GM18511 (cell line): ENCODE data around the gene DSTYK.

ENCODE experiments used
- ATAC-seq: cut with Tn5 transposase; IDR thresholded peaks from one replicate; pipeline ENCODE4 v1.9.1; 2021; ENCODE audit warnings: mild to moderate bottlenecking, moderate library complexity; ENCODE audit not compliant: unreplicated experiment

The DSTYK gene, protein sequence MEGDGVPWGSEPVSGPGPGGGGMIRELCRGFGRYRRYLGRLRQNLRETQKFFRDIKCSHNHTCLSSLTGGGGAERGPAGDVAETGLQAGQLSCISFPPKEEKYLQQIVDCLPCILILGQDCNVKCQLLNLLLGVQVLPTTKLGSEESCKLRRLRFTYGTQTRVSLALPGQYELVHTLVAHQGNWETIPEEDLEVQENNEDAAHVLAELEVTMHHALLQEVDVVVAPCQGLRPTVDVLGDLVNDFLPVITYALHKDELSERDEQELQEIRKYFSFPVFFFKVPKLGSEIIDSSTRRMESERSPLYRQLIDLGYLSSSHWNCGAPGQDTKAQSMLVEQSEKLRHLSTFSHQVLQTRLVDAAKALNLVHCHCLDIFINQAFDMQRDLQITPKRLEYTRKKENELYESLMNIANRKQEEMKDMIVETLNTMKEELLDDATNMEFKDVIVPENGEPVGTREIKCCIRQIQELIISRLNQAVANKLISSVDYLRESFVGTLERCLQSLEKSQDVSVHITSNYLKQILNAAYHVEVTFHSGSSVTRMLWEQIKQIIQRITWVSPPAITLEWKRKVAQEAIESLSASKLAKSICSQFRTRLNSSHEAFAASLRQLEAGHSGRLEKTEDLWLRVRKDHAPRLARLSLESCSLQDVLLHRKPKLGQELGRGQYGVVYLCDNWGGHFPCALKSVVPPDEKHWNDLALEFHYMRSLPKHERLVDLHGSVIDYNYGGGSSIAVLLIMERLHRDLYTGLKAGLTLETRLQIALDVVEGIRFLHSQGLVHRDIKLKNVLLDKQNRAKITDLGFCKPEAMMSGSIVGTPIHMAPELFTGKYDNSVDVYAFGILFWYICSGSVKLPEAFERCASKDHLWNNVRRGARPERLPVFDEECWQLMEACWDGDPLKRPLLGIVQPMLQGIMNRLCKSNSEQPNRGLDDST

DNA sequence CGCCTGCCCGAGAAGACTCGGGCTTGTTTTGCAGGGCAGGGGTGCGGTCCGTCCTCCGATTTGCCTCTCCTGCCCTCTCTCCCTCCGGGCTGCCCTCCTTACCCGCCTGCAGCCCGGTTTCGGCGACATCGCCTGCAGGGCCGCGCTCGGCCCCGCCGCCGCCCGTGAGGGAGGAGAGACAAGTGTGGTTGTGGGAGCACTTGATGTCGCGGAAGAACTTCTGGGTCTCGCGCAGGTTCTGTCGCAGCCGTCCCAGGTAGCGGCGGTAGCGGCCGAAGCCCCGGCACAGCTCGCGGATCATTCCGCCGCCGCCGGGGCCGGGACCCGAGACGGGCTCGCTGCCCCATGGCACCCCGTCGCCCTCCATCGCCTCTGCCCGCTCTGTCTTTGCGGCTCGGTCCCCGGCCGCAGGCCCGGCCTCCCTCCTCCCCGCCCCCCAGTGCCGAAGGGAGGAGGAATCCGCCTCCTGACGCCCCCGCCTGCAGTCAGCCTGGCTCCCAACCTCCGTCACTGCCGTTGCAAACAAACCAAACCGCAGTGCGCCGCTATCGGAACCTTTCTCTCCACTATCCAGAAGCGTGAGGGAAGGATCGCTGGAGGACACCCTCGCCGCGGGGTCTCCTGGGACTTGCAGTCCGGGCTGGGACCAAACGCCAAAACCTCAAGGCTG, at the start of gene DSTYK:
Gene DSTYK, minus strand, starts transcription at position 534 of the 670 bp plus-strand sequence. Its CDS starts 167 bp downstream, at position 367.
- ATAC-seq: peak; percentile 92

DNA sequence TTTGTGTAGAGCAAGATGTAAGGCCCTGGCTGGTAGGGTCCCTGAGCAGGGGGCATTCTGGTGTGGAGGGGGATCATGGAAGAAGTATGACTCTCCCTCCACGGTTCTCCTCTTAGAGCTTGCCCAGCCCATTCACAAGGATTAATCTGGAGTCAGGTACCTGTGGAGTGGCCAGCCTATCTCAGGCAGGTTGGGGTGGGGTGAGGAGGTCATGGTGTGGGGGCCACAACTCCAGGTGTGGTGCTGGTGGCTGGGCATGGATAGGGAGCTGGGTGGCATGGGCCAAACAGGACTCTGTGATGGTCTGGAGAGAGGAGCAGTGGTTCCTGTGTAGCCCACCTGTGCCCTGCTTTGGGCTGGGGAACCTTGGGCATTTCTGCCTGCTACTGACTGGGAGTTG, 48.5 kb upstream of the DSTYK start:
- no peak for ATAC-seq

DNA sequence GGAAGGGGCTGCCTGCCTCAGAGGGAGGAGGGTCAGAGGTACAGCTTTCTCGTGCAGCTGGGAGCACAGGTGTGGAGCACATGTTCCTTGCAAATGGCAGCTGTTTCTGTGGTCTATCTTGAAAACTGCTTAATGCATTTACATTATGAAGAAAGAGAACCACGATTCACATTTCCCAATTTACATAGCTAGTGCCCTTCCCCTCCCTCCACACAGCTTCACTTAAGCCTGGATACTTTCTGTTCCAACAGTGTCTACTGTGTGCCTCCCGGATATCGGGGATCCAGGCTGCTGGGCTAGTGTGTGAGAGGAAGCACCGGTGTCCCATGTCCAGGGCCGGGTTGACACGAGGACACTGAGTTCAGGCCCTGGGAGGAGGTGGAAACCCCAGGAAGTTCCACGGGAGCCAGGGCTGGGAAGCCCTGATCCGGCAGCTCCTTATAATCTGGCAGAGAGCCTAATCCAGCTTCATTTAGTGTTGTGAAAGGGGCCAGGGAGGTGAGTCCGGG, 47.9 kb upstream of the DSTYK start:
- ATAC-seq: no peak

- ATAC-seq: no peak
Observed at GRCh38 chr1:205258719-205259118, 47.2 kb upstream of the DSTYK start.

DNA sequence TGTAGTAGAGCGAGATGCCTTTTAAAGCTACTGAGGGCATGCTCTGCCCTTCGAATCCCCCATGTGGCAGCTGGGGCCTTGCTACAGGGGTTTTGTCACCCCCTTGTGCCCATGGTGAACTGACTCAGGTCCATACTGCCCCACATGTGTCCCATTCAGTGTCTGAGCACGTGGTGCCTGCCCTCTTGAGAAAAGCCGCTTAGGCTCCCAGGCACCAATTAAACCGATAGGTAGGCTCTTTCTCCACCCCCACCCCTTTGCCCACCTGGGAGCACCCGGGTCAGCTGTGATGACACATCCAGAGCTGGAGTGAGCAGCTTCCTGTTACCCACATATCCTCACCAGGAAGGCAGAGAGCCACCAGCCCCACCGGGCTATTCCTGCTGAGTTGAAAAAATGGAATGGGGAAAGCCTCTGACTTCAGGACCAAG, 46.8 kb upstream of the DSTYK start:
- no peak for ATAC-seq

GRCh38 chr1:205257735-205258134, 46.2 kb upstream of the DSTYK start:
- ATAC-seq: no peak

DNA sequence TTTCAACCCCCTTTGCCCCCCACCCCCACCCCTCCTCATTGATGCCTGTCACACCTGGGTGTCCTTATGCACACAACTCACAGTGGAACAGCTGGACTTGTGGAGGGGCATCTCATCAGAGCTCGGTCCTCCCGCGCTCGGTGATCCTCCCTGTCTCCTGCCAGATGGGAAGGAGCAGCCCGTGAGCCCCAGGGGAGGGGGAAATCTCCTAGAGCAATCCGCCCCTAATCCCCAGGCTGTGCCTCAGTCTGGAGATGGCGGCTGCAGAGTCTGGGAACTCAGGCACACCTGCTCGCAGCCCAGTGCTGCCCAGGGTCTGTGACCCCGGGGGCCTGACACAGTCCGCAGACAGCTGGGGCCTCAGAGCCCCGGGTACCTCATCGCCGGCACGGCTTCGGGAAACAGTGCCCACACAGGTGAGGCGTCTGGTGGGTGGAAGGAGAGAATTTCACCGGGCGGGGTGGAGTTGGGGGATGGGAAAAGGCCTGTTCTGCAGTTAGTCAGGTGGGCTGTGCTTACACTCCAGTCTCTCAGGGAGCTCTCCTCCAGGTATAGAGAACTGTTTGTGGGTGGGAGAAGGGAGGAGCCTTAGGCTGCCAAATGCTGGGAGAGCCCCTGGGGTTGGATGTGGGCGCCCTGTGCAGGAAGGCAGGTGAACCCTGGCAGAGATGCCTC, 45.6 kb upstream of the DSTYK start:
- ATAC-seq: no peak

GRCh38 chr1:205255941-205256780, 44.7 kb upstream of the DSTYK start:
- no peak for ATAC-seq

DNA sequence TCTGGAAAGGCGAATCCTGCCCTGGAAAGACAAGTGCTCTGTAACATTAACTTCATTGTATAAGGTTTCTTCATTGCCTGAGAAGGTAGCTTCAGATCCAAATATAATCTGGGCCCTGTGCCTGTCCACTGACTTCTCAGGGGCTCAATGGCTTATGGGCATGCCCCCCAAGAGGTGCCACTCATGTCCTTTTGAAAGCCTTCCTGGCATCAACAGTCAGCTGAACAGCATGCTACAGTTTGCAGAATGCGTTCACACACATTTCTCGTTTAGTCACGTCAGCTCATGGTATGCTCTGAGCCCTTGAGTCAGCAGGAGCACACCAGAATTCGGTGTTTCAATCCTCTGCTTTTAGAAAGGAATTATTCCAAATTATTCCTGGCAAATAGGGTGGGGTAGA, 40.1 kb upstream of the DSTYK start:
- ATAC-seq: no peak

DNA sequence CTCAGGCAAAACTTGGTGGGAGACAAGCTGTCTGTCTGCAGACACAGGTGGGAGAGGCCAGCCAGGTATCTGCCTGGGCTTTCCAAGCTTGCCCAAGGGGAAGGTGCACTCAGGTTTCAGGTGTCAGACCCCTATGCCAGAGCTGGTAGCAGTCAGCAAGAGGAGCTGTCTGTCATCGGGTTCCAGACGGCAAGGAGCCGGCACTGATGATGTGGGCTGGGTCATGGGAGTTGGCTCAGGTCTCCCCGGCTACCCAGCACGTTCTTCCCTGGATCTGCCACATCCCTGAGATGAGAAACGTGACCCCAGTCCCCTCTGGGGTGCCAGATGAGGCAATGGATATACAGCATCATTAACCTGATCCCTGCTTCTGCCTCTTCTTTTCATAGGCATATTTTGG, 39.2 kb upstream of the DSTYK start:
- no peak for ATAC-seq

DNA sequence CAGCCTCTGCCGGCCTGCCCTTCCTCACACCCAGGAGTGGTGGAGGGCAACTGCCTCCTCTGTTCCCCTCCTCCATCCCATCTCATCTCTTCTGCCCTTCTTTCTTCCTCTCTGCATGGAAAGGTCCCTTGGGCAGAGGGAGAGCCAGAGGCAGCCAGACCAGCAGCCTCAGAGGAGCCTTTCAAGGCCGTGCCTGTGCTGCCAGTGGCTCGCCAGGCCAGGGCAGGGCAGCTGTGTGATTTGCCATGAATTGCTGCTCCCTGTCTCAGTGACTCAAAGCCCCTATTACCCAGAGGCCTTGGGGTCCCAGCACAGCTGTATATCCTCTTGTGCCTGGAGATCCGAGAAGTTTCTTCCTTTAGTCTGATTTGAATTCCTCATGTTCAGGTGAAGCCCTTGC, 38.1 kb upstream of the DSTYK start:
- no peak for ATAC-seq

- no peak for ATAC-seq
Observed at GRCh38 chr1:205248793-205249601, 37.5 kb upstream of the DSTYK start.

- no peak for ATAC-seq
Observed at GRCh38 chr1:205247130-205247921, 35.8 kb upstream of the DSTYK start.

DNA sequence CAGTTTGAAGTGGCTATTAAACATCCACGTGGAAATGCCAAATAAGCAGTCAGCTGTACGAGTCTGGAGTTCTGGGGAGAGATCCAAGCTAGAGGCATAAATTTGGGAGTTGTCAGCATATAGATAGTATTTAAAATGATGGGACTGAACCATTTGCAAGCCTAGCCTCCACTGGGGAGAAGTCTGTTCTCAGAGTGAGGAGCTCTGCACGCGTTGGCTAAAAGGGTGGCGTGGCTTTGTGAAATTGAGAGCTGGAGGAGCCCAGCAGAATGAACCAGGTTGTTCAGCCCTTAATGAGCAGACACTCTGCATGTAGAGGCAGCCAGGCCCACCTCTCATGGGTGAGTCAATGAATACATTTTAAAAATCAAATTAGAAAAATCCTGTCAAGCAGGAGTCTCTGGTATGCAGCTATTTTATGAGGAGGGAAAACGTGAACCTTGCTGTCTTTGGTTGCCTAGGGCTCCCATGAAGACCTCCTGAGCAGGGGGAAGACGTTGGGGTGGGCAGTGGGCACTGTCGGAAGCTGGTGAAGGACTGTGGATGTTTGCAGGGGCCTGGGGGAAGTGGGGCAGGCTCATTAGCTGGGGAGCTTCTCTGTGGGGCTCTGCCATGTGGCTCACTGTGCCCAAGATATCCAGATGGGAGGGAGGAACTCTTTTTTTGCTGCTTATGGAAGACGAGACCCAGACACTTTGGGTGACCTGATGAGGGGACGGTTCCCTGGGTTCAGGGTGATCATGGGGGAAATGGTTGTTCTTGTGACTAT, 35.0 kb upstream of the DSTYK start:
- no peak for ATAC-seq

GRCh38 chr1:205245096-205245495, 33.6 kb upstream of the DSTYK start:
- ATAC-seq: no peak

DNA sequence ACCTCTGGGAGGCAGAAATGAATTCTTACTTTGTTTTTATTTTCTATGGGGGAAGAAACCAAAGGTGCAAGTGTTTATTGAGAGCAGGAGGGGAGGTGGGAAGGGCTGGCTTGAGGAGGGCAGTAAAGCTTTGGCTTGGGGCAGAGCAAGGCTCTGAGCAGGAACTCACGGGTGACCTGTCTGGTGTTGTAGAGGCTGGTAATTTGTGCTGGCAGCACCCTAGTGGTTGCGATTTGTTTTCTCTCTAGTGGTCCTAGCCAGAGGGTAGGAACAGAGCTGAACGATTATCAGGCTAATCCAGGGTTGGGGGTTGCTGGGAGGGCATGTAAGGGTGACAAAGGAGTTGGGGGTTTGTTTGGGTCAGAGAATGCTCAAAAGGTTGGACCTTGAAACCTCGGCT, 32.9 kb upstream of the DSTYK start:
- ATAC-seq: no peak
